GM21423 (cell line): ENCODE data around the gene FILIP1.

Experiments used
- ATAC-seq: cut with Tn5 transposase; IDR thresholded peaks from one replicate; pipeline ENCODE4 v1.9.1; 2021; ENCODE audit warnings: mild to moderate bottlenecking, moderate library complexity; ENCODE audit not compliant: unreplicated experiment

FILIP1 gene

DNA sequence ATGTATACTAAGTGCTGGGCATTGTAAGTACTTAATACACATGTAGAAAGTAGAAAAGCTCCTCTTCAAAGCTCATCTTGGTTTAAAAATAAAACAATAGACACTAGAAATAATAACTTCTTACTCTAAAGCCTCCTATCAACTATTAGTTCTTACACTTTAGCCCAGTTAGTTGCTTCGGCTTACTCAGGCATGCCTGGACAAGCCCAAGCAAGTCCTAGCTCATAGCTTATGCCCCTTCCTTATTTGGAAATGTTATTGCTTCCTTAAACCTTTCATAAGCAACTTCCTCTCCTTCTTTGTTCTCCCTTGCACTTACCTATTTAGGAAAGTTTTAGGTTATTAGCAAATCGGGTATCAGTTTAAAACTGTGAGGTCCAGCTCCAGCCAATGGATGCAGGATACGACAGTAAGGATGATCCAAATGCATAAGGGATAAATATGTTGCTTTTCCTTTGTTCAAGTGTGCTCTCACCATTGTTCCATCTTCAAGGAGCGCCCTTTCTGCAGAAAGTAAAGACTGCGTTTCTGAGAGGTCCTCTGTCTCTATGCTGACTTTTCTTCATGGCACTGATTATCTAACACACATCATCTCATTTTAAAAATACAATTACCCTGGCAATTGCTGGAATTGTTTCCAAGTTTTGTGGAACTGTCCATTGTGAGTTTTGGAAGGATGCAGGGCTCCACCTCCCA lies 221.3 kb downstream of the FILIP1 start:
- no peak for ATAC-seq

GRCh38 chr6:75268988-75269354 lies 224.6 kb downstream of the FILIP1 start:
- no peak for ATAC-seq

GRCh38 chr6:75268121-75268987 lies 225.2 kb downstream of the FILIP1 start:
- no peak for ATAC-seq

DNA sequence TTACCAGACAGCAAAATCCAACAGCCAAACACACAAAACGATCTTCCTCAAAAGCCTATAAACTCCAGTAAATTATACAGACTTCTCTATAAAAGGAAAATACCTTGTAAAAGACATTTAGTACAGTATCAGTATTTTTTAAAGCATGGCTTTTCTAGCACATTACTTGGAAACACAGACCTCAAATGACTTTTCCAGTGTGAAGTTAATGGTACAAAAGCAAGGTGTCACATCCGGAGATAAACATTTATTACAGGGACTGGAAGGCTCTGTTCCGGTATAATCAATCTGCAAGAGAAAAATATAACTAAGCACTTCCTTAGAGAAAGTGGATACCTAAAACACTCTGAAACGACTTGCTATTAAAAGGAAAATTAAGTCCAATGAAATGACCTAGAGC lies 226.1 kb downstream of the FILIP1 start:
- no peak for ATAC-seq

DNA sequence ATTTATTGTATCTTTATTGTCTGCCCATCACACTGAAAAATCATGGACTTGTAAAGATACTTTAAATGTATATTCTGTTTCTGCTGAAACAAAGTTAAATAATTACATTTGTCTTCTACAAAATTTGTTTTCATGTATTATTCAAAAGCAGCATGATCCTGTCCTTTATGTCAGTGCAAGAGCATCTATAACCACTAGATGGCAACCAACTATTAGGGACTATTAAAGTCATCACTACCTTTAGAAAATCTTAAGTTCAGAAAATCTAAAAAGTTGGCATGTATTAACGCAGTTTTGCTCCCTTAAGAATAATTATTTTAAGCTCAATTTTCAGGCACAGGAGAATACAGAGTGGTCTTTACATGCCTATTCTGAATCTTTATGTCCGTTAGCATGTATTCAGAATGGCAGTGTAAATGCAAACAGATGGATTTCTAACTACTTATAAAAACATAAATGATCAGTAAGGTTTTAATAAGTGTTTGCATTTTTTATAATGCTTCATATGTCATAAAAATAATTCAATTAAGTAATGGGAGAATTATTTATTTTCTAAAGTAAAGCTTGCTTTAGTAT lies 226.8 kb downstream of the FILIP1 start:
- peak; percentile 66 for ATAC-seq

DNA sequence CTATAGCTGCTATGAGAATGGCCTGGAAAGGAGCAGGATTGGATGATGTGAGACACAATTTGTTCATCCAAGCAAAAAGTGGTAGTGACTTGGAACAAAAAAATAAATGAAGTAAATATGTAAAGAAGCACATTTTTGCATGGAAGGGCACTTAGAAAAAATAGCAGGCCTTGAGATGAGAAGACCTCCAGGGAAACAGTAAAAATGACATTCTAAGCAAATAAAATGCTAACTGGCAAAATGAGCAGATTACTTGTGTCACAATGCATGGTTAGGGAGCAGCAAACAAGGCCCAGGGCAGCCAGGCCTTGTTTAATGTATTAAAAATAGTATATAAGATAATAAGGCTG lies 230.2 kb downstream of the FILIP1 start:
- ATAC-seq = no peak

- ATAC-seq = no peak
Measured at GRCh38 chr6:75262716-75263400, 230.7 kb downstream of the FILIP1 start.

GRCh38 chr6:75261299-75261698 lies 232.3 kb downstream of the FILIP1 start:
- ATAC-seq = no peak

DNA sequence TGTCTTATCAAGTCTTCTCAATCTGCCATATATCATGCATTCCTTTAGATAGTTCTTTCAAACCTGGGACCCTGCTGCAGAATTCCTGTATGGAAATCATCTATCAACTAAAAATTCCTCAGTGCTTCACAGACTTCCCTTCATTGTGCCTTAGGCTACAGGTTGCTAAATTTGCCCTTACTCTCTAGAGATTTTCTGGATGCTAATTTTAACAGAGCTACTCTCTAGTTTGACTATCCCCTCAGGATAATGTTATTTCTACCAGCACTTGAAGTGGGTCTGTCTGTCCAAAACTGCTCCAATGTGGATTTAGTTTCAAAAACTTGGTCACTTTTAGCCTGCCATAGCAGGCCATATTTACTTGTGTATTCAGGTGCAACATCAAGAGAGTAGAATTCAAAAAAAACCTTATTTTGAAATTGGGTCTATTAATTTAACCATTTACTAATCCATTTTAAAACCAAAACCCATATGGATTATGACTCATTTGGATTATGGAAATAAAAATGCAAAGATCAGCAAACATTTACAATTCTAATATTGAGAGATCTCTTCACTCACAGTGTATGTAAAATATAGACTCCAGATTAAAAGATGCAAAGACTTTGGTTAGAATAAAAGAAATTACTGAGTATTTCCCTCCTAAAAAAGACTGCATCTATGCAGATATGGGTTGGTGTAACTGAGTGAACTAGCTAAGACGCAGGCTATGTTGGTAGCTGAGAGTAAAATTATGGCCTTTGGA lies 236.1 kb downstream of the FILIP1 start:
- ATAC-seq = no peak

GRCh38 chr6:75250552-75250951 lies 243.0 kb downstream of the FILIP1 start:
- ATAC-seq = no peak

- ATAC-seq = no peak
Measured at GRCh38 chr6:75249837-75250236, 243.8 kb downstream of the FILIP1 start.

DNA sequence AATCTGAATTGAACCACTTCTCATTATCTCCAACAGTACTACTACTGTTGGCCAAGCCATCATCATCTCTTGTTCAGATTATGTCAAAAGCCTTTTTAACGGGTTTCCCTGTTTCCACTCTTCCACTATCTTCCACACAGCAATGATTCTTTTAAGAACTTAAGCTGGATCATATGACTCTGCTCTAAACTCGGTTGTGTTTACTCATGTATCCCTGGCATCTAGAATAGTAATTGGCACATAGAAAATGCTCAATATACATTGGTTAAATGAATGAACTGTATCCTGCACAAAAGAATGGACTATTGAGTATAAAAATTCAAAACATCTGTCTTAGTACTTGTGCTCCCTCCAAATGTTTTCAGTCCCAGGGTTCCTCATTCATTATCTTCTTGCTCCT lies 247.2 kb downstream of the FILIP1 start:
- no peak for ATAC-seq

DNA sequence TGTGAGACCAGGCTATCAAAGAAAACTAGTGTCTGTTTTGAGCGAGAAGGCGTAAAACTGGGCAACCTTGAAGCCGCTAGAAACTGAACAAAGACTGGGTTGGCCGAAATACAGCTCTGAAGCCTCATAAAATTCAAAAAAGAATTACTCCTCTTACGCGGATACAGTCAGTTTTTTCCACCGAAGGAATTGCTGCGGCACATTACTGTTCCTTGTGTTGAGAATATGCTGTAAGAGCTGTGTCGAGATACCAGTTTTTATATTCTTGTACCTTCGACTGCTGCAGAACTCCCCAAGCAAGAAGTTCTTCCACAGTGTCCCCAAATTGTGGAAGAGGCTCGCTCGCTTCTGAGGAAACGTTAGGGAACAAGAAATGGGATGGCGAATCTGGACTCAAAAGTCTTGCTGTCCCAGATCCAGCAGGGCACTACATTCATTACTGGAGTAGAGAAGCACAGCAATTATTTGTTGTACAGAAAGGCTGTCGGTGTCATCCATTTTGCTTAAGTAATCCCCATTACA lies 249.5 kb downstream of the FILIP1 start:
- ATAC-seq = peak; percentile 14

DNA sequence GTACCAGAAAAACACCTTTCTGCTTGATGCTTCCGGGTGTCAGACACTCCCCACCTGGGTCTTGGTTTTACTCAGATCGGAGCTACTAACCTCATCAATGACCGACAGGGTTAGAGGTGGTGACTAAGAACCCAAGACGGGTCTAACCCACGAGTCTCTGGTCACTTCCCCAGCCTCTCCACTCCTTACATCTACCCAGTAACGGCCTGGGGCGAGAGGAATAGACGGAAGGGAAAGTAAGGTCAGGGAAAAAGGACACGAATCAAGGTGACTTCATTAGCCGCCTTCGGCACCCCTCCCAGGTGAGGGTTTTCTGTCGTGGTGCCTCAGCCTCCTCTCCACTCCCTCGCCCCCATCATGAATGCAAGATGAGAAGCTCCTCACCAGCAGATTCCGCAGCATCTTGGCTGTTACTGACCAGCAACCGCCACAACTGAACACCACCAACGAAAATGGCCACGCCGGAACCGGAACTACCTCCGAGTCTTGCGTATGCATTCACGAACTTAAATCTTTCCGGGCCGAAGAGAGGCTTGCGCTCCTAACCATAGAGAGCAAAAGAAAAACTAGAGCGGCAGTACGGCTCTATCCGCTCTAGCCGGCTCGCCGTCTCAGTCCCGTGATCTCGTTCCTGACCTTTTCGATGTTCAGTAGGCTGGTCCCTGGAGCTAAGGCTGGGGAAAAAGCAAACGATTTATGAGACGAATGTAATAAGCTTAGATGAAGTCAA lies 250.1 kb downstream of the FILIP1 start, which contains the start of gene COX7A2:
Gene COX7A2 (minus strand): TSS at position 469 of the 730 bp plus-strand sequence. CDS start 67 bp downstream, at position 402.
- ATAC-seq = peak; percentile 95
